ENCODE results near the gene ZNF467.

Gene ZNF467

GRCh38 chr7:149772241-149772955 lies 990 bp downstream of the ZNF467 start:
- no peak for DNase-seq (ENCODE audit: low read depth in 2 of 2)

GRCh38 chr7:149771720-149772240 lies 1.6 kb downstream of the ZNF467 start:
- peak; percentile 77 to 89 for DNase-seq (ENCODE audit: low read depth in 2 of 2)

GRCh38 chr7:149770728-149771636 lies 2.4 kb downstream of the ZNF467 start:
- DNase-seq (ENCODE audit: low read depth in 2 of 2), result no peak

GRCh38 chr7:149769915-149770314 lies 3.5 kb downstream of the ZNF467 start:
- no peak for DNase-seq (ENCODE audit: low read depth in 2 of 2)

- no peak for DNase-seq (ENCODE audit: low read depth in 2 of 2)
These were observed 4.5 kb downstream of the ZNF467 start for GRCh38 chr7:149768931-149769330.

- no peak for DNase-seq (ENCODE audit: low read depth in 2 of 2)
These were observed 6.3 kb downstream of the ZNF467 start for GRCh38 chr7:149767068-149767467.

GRCh38 chr7:149766135-149766675 lies 7.2 kb downstream of the ZNF467 start:
- DNase-seq (ENCODE audit: low read depth in 2 of 2), result no peak

GRCh38 chr7:149765399-149766121 lies 7.8 kb downstream of the ZNF467 start:
- no peak for DNase-seq (ENCODE audit: low read depth in 2 of 2)

- DNase-seq (ENCODE audit: low read depth in 2 of 2), result no peak
These were observed 8.6 kb downstream of the ZNF467 start for GRCh38 chr7:149764481-149765398.

GRCh38 chr7:149763563-149764240 lies 9.7 kb downstream of the ZNF467 start:
- DNase-seq (ENCODE audit: low read depth in 2 of 2), result no peak

GRCh38 chr7:149762610-149763009 lies 10.8 kb downstream of the ZNF467 start:
- no peak for DNase-seq (ENCODE audit: low read depth in 2 of 2)

- DNase-seq (ENCODE audit: low read depth in 2 of 2), result no peak
These were observed 11.3 kb downstream of the ZNF467 start for GRCh38 chr7:149762089-149762488.

- DNase-seq (ENCODE audit: low read depth in 2 of 2), result no peak
These were observed 12.1 kb downstream of the ZNF467 start for GRCh38 chr7:149761307-149761706.

- no peak for DNase-seq (ENCODE audit: low read depth in 2 of 2)
These were observed 12.8 kb downstream of the ZNF467 start for GRCh38 chr7:149760538-149760937.

- no peak for DNase-seq (ENCODE audit: low read depth in 2 of 2)
These were observed 14.1 kb downstream of the ZNF467 start for GRCh38 chr7:149759093-149759860.

- DNase-seq (ENCODE audit: low read depth in 2 of 2), result no peak
These were observed 19.8 kb downstream of the ZNF467 start for GRCh38 chr7:149753375-149754233.

- no peak for DNase-seq (ENCODE audit: low read depth in 2 of 2)
These were observed 20.7 kb downstream of the ZNF467 start for GRCh38 chr7:149752646-149753045.

- no peak for DNase-seq (ENCODE audit: low read depth in 2 of 2)
These were observed 22.2 kb downstream of the ZNF467 start for GRCh38 chr7:149751043-149751775.
